GF-D8 (cell line): Measurements from ENCODE around the gene DNAH1.

Experiments used
- DNase-seq: peaks from one replicate; lab custom pipeline; 2025; lab: John Stamatoyannopoulos, UW

The DNAH1 gene

GRCh38 chr3:52403271-52403841, 87.2 kb downstream of the DNAH1 start:
- DNase-seq: no peak

GRCh38 chr3:52403955-52404354, 87.8 kb downstream of the DNAH1 start:
- no peak for DNase-seq

GRCh38 chr3:52404391-52404790, 88.3 kb downstream of the DNAH1 start:
- DNase-seq: no peak

- no peak for DNase-seq
Observed at GRCh38 chr3:52405066-52405465, 88.9 kb downstream of the DNAH1 start.

GRCh38 chr3:52405601-52406110, 89.5 kb downstream of the DNAH1 start:
- no peak for DNase-seq

GRCh38 chr3:52406231-52406661, 90.1 kb downstream of the DNAH1 start:
- no peak for DNase-seq

GRCh38 chr3:52406791-52407510, 90.8 kb downstream of the DNAH1 start:
- DNase-seq: no peak

GRCh38 chr3:52407779-52408178, 91.7 kb downstream of the DNAH1 start:
- DNase-seq: no peak

GRCh38 chr3:52408466-52408865, 92.3 kb downstream of the DNAH1 start:
- DNase-seq: no peak

GRCh38 chr3:52415800-52416199, 99.7 kb downstream of the DNAH1 start:
- DNase-seq: no peak

- no peak for DNase-seq
Observed at GRCh38 chr3:52420388-52420787, 104.3 kb downstream of the DNAH1 start.

- no peak for DNase-seq
Observed at GRCh38 chr3:52422669-52423068, 106.5 kb downstream of the DNAH1 start.

- no peak for DNase-seq
Observed at GRCh38 chr3:52423173-52423572, 107.1 kb downstream of the DNAH1 start.

GRCh38 chr3:52428151-52429005, 112.3 kb downstream of the DNAH1 start:
- peak; percentile 21 for DNase-seq

- no peak for DNase-seq
Observed at GRCh38 chr3:52429031-52429430, 112.9 kb downstream of the DNAH1 start.

- DNase-seq: no peak
Observed at GRCh38 chr3:52429779-52430415, 113.8 kb downstream of the DNAH1 start.

- DNase-seq: no peak
Observed at GRCh38 chr3:52430416-52430810, 114.3 kb downstream of the DNAH1 start.

- DNase-seq: no peak
Observed at GRCh38 chr3:52431459-52432223, 115.5 kb downstream of the DNAH1 start.

- no peak for DNase-seq
Observed at GRCh38 chr3:52432225-52432624, 116.1 kb downstream of the DNAH1 start.

GRCh38 chr3:52432691-52433141, 116.6 kb downstream of the DNAH1 start:
- DNase-seq: no peak

- DNase-seq: no peak
Observed at GRCh38 chr3:52433328-52433995, 117.3 kb downstream of the DNAH1 start.
